OCI-LY3 (cell line): ENCODE results near the gene TMEM247.

Source experiments
- H2AFZ ChIP-seq: fragments of 200-600, 300-600 bp; shearing (Covaris generic); 2 replicates; pipeline ENCODE4 v1.6.0; 2014; ENCODE audit warnings: antibody characterized with exemption, low read depth, low read length
- H3K27ac ChIP-seq: fragments of 200-600, 300-600 bp; sonication (generic); 2 replicates; pipeline ENCODE4 v1.5.1; 2014; ENCODE audit warnings: mild to moderate bottlenecking, low read length, moderate library complexity, mixed read lengths
- H3K27me3 ChIP-seq: fragments of 200-600, 300-600 bp; sonication (generic); 2 replicates; pipeline ENCODE4 v1.6.1; 2014; ENCODE audit warnings: low read depth, low read length, mixed read lengths
- H3K36me3 ChIP-seq: fragments of 200-600, 300-600 bp; sonication (generic); replicated peaks from 2 replicates; pipeline ENCODE3; 2014; ENCODE audit warnings: low read depth, low read length, mixed read lengths
- H3K4me1 ChIP-seq: fragments of 300-600, 200-600 bp; sonication (generic); 2 replicates; pipeline ENCODE4 v1.6.1; 2014; ENCODE audit warnings: low read length, mixed read lengths
- H3K4me2 ChIP-seq: fragments of 200-600, 300-600 bp; sonication (generic); 2 replicates; pipeline ENCODE4 v1.6.1; 2014; ENCODE audit warnings: low read length, mixed read lengths
- H3K4me3 ChIP-seq: fragments of 300-600, 200-600 bp; sonication (generic); 2 replicates; pipeline ENCODE4 v1.5.1; 2014; ENCODE audit warnings: antibody characterized with exemption, mild to moderate bottlenecking, low read length, moderate library complexity
- H3K79me2 ChIP-seq: fragments of 300-600, 200-600 bp; shearing (Covaris generic); 2 replicates; pipeline ENCODE4 v1.6.1; 2014; ENCODE audit warnings: mild to moderate bottlenecking, low read length, mixed read lengths
- H3K9ac ChIP-seq: fragments of 300-600, 200-600 bp; shearing (Covaris generic); 2 replicates; pipeline ENCODE4 v1.6.0; 2014; ENCODE audit warnings: mild to moderate bottlenecking, low read length, moderate library complexity
- H3K9me3 ChIP-seq: fragments of 200-600, 300-600 bp; shearing (Covaris generic); 2 replicates; pipeline ENCODE4 v1.6.1; 2014; ENCODE audit warnings: low read length, mixed read lengths; ENCODE audit not compliant: insufficient read depth
- H4K20me1 ChIP-seq: fragments of 200-600, 300-600 bp; sonication (generic); 2 replicates; pipeline ENCODE4 v1.6.1; 2016; ENCODE audit warnings: low read length, mixed read lengths; ENCODE audit not compliant: insufficient read depth
- CTCF ChIP-seq: fragments of 200-600, 300-600 bp; sonication (generic); IDR thresholded peaks from 2 replicates; pipeline ENCODE4 v1.5.1; 2014; ENCODE audit warnings: antibody characterized with exemption, low read length, low read depth
- EZH2phosphoT487 ChIP-seq: fragments of 200-600 bp; shearing (Covaris generic); IDR thresholded peaks from 2 replicates; pipeline ENCODE4 v1.6.1; 2018; ENCODE audit warnings: antibody characterized with exemption, mixed run types, low read depth

TMEM247 gene

GRCh38 chr2:46525522-46526155 is 46.3 kb downstream of the TMEM247 start:
- Histone ChIP-seq H4K20me1 (no peaks in the 10 kb centered on the region), H3K4me1 (peaks cover 14% of the 10 kb centered on the region), H3K36me3 (peaks cover 6% of the 10 kb centered on the region), H3K9ac (no peak overlapping the region), H3K27me3 (no peaks in the 10 kb centered on the region), H2AFZ (no peak overlapping the region), H3K4me3 (no peak overlapping the region), H3K79me2 (no peaks in the 10 kb centered on the region), H3K9me3 (peaks cover 9% of the 10 kb centered on the region; the same call in 1 of the 2 replicates), H3K4me2 (no peak overlapping the region), H3K27ac (no peak overlapping the region)
- TF ChIP-seq CTCF (no peak), EZH2phosphoT487 (no peak)

GRCh38 chr2:46528880-46529279 is 49.5 kb downstream of the TMEM247 start:
- H3K79me2 ChIP-seq: no peaks in the 10 kb centered on the region
- H2AFZ ChIP-seq: no peak overlapping the region
- H3K4me2 ChIP-seq: no peak overlapping the region
- H3K27me3 ChIP-seq: no peaks in the 10 kb centered on the region
- TF ChIP-seq CTCF (no peak), EZH2phosphoT487 (no peak)
- H3K4me3 ChIP-seq: no peak overlapping the region
- H3K9ac ChIP-seq: no peak overlapping the region
- peaks cover 15% of the 10 kb centered on the region for H3K9me3 ChIP-seq
- peaks cover 13% of the 10 kb centered on the region for H3K36me3 ChIP-seq
- H4K20me1 ChIP-seq: no peaks in the 10 kb centered on the region
- peaks cover under 1% of the 10 kb centered on the region; the same call in 1 of the 2 replicates for H3K4me1 ChIP-seq
- H3K27ac ChIP-seq: no peak overlapping the region

GRCh38 chr2:46530639-46531038 is 51.3 kb downstream of the TMEM247 start:
- no peaks in the 10 kb centered on the region for H3K27me3 ChIP-seq
- H3K79me2 ChIP-seq: no peaks in the 10 kb centered on the region
- peaks cover 15% of the 10 kb centered on the region for H3K9me3 ChIP-seq
- TF ChIP-seq CTCF: no peak
- no peak for TF ChIP-seq EZH2phosphoT487
- H4K20me1 ChIP-seq: no peaks in the 10 kb centered on the region
- H3K36me3 ChIP-seq: peaks cover 15% of the 10 kb centered on the region
- no peak overlapping the region for H3K27ac ChIP-seq
- no peak overlapping the region for H2AFZ ChIP-seq
- H3K4me2 ChIP-seq: no peak overlapping the region
- peaks cover 18% of the 10 kb centered on the region for H3K4me1 ChIP-seq
- no peak overlapping the region for H3K9ac ChIP-seq
- H3K4me3 ChIP-seq: no peak overlapping the region

GRCh38 chr2:46531863-46532262 is 52.5 kb downstream of the TMEM247 start:
- H3K4me1 ChIP-seq: peaks cover 20% of the 10 kb centered on the region
- H4K20me1 ChIP-seq: no peaks in the 10 kb centered on the region
- H3K4me3 ChIP-seq: no peak overlapping the region
- TF ChIP-seq CTCF (no peak), EZH2phosphoT487 (no peak)
- no peak overlapping the region for H3K27ac ChIP-seq
- H2AFZ ChIP-seq: no peak overlapping the region
- no peak overlapping the region for H3K9ac ChIP-seq
- peaks cover 15% of the 10 kb centered on the region for H3K9me3 ChIP-seq
- no peaks in the 10 kb centered on the region for H3K79me2 ChIP-seq
- H3K36me3 ChIP-seq: peaks cover 21% of the 10 kb centered on the region
- H3K27me3 ChIP-seq: no peaks in the 10 kb centered on the region
- no peak overlapping the region for H3K4me2 ChIP-seq
